ENCODE measurements around the gene HINT2.

HINT2 gene

GRCh38 chr9:35814841-35815543 lies at the start of gene HINT2:
TSS of gene HINT2 (minus strand) at chr9:35815042. CDS start at chr9:35814979, 63 bp downstream.
- peak; percentile 96 for DNase-seq (ENCODE audit: low read depth)

GRCh38 chr9:35863583-35863982 lies 48.7 kb upstream of the HINT2 start:
- no peak for DNase-seq (ENCODE audit: low read depth)

- DNase-seq (ENCODE audit: low read depth), result no peak
Measured at GRCh38 chr9:35862328-35862727, 47.5 kb upstream of the HINT2 start.

GRCh38 chr9:35861161-35861897 lies 46.5 kb upstream of the HINT2 start:
- no peak for DNase-seq (ENCODE audit: low read depth)

GRCh38 chr9:35859990-35860339 lies 45.1 kb upstream of the HINT2 start:
- no peak for DNase-seq (ENCODE audit: low read depth)

GRCh38 chr9:35859310-35859989 lies 44.6 kb upstream of the HINT2 start:
- no peak for DNase-seq (ENCODE audit: low read depth)

GRCh38 chr9:35858458-35858857 lies 43.6 kb upstream of the HINT2 start:
- no peak for DNase-seq (ENCODE audit: low read depth)

GRCh38 chr9:35856882-35857281 lies 42.0 kb upstream of the HINT2 start:
- DNase-seq (ENCODE audit: low read depth), result no peak

- DNase-seq (ENCODE audit: low read depth), result no peak
Measured at GRCh38 chr9:35856206-35856605, 41.4 kb upstream of the HINT2 start.

- no peak for DNase-seq (ENCODE audit: low read depth)
Measured at GRCh38 chr9:35854091-35854762, 39.4 kb upstream of the HINT2 start.

GRCh38 chr9:35852876-35853865 lies 38.3 kb upstream of the HINT2 start:
- DNase-seq (ENCODE audit: low read depth), result no peak

- DNase-seq (ENCODE audit: low read depth), result no peak
Measured at GRCh38 chr9:35852267-35852815, 37.5 kb upstream of the HINT2 start.

GRCh38 chr9:35847792-35848572 lies 33.1 kb upstream of the HINT2 start:
- DNase-seq (ENCODE audit: low read depth), result peak; percentile 24

- DNase-seq (ENCODE audit: low read depth), result no peak
Measured at GRCh38 chr9:35845824-35846771, 31.3 kb upstream of the HINT2 start.

- no peak for DNase-seq (ENCODE audit: low read depth)
Measured at GRCh38 chr9:35844628-35845270, 29.9 kb upstream of the HINT2 start.

- DNase-seq (ENCODE audit: low read depth), result no peak
Measured at GRCh38 chr9:35842795-35843194, 28.0 kb upstream of the HINT2 start.

GRCh38 chr9:35842020-35842745 lies 27.3 kb upstream of the HINT2 start:
- no peak for DNase-seq (ENCODE audit: low read depth)

GRCh38 chr9:35841645-35841900 lies 26.7 kb upstream of the HINT2 start:
- DNase-seq (ENCODE audit: low read depth), result no peak
